ENCODE measurements around the gene CREB5. TPM values are rescaled to one million over a fixed set of nuclear protein-coding genes. Genes with fewer than 3 reads are reported as not detected.

CREB5 gene
- total and polyA plus RNA-seq, 2 experiments from 2014 or later = 2.4 to 4.4 TPM

GRCh38 chr7:28861825-28862224 is 449.5 kb downstream of the CREB5 start:
- Mint-ChIP-seq H3K27ac (no peak overlapping the region), H3K9me3 (no peaks in the 10 kb centered on the region), H3K27me3 (ENCODE audit: insufficient read depth, low read depth, poor library complexity) (peaks cover 3% of the 10 kb centered on the region), H3K4me3 (no peak overlapping the region), H3K4me1 (peaks cover 7% of the 10 kb centered on the region; the same call in 2 of the 3 replicates), H3K36me3 (ENCODE audit: low read depth) (no peaks in the 10 kb centered on the region)
- no peaks in the 10 kb centered on the region for H3K36me3 ChIP-seq (ENCODE audit: insufficient read depth)
- H3K4me1 ChIP-seq (ENCODE audit: insufficient read depth) = peaks cover 9% of the 10 kb centered on the region
- TF ChIP-seq CTCF (conservative IDR thresholded peaks at IDR 0.05; ENCODE audit: low read depth in 2 of 2) (no peak), ZNF331 (CRISPR knock-in tag; IDR thresholded peaks at IDR 0.05; ENCODE audit: low read depth) (no peak), ZNF114 (CRISPR knock-in tag; IDR thresholded peaks at IDR 0.05) (no peak), REST (IDR thresholded peaks at IDR 0.05; ENCODE audit: unreplicated experiment) (no peak), ETS1 (IDR thresholded peaks at IDR 0.05) (no peak), POLR2AphosphoS5 (IDR thresholded peaks at IDR 0.05; ENCODE audit: low read depth) (no peak), EZH2 (IDR thresholded peaks at IDR 0.05; ENCODE audit: low read depth, unreplicated experiment) (no peak), JUNB (IDR thresholded peaks at IDR 0.05; ENCODE audit: unreplicated experiment) (no peak), CREB1 (CRISPR knock-in tag; IDR thresholded peaks at IDR 0.05; ENCODE audit: low read depth) (no peak), ZNF462 (CRISPR knock-in tag; IDR thresholded peaks at IDR 0.05) (no peak), EZH2phosphoT487 (IDR thresholded peaks at IDR 0.05; ENCODE audit: unreplicated experiment) (no peak), NANOG (IDR thresholded peaks at IDR 0.05; ENCODE audit: borderline replicate concordance) (no peak), STAT1 (IDR thresholded peaks at IDR 0.05; ENCODE audit: unreplicated experiment) (no peak)
- ATAC-seq (no peak), DNase-seq (ENCODE audit: low spot score) (no peak)
- H4K20me1 ChIP-seq (replicated peaks; ENCODE audit: insufficient read depth) = no peaks in the 10 kb centered on the region
- H3K4me3 ChIP-seq = no peak overlapping the region
- no peaks in the 10 kb centered on the region for H3K79me2 ChIP-seq (replicated peaks; ENCODE audit: insufficient read depth)
- H2AFZ ChIP-seq = no peak overlapping the region
- H3K4me2 ChIP-seq = no peak overlapping the region
- no peaks in the 10 kb centered on the region for H3K27me3 ChIP-seq (ENCODE audit: insufficient read depth)
- H3K27ac ChIP-seq (ENCODE audit: low read depth) = no peak overlapping the region
- no peaks in the 10 kb centered on the region for H3F3A ChIP-seq (replicated peaks; ENCODE audit: low read depth)
- H3K9me2 ChIP-seq (ENCODE audit: insufficient read depth) = 0 out of 2 replicates have a peak, but pooled peaks cover 8% of the 10 kb centered on the region
